ENCODE measurements around the gene COA7. TPM values are rescaled to one million over a fixed set of nuclear protein-coding genes. Genes with fewer than 3 reads are reported as not detected.
"Not testable (repeated sequence)": the region's sequence is repeated elsewhere in the genome, so short reads cannot be mapped to it uniquely, and the experiment has no call there.

Gene COA7
- total and polyA plus RNA-seq, 3 donors from 2014 or later: 8.7 to 11.5 (median 10.0) TPM

GRCh38 chr1:52692697-52693096 lies 5.5 kb downstream of the COA7 start:
- intact Hi-C loops (cut with DNase I; ENCODE audit: low total_unique reads): no loop called here
- no peaks in the 10 kb centered on the region for H3K9me3 ChIP-seq
- DNase-seq: no peak
- H3K36me3 ChIP-seq (ENCODE audit: low read depth, missing control alignments): no peaks in the 10 kb centered on the region
- no peak overlapping the region for H3K27ac ChIP-seq
- H3K4me1 ChIP-seq: peaks cover 5% of the 10 kb centered on the region
- 95 to 97% methylated on average over 4 of the region's 4 CpGs for WGBS, 2 donors
- H3K27me3 ChIP-seq: no peaks in the 10 kb centered on the region
- H3K4me3 ChIP-seq: no peak overlapping the region
- TF ChIP-seq POLR2A (IDR thresholded peaks at IDR 0.05) (no peak), CTCF (IDR thresholded peaks at IDR 0.05) (no peak)

GRCh38 chr1:52691821-52692220 lies 6.3 kb downstream of the COA7 start:
- intact Hi-C loops (cut with DNase I; ENCODE audit: low total_unique reads): no loop called here
- H3K4me1 ChIP-seq: no peaks in the 10 kb centered on the region
- no peak overlapping the region for H3K27ac ChIP-seq
- no peak for DNase-seq
- WGBS, 2 donors: 92 to 96% methylated on average over 3 of the region's 3 CpGs
- no peaks in the 10 kb centered on the region for H3K36me3 ChIP-seq (ENCODE audit: low read depth, missing control alignments)
- H3K27me3 ChIP-seq: no peaks in the 10 kb centered on the region
- TF ChIP-seq CTCF (IDR thresholded peaks at IDR 0.05): no peak
- no peak for TF ChIP-seq POLR2A (IDR thresholded peaks at IDR 0.05)
- no peaks in the 10 kb centered on the region for H3K9me3 ChIP-seq
- no peak overlapping the region for H3K4me3 ChIP-seq

GRCh38 chr1:52686830-52687229 lies 11.3 kb downstream of the COA7 start:
- no peak for DNase-seq
- no peaks in the 10 kb centered on the region for H3K4me1 ChIP-seq
- intact Hi-C loops (cut with DNase I; ENCODE audit: low total_unique reads): no loop called here
- H3K27ac ChIP-seq: no peak overlapping the region
- no peaks in the 10 kb centered on the region for H3K27me3 ChIP-seq
- 90 to 97% methylated on average over 5 of the region's 5 CpGs for WGBS, 2 donors
- no peak overlapping the region for H3K4me3 ChIP-seq
- no peaks in the 10 kb centered on the region for H3K9me3 ChIP-seq
- TF ChIP-seq CTCF (IDR thresholded peaks at IDR 0.05) (no peak), POLR2A (IDR thresholded peaks at IDR 0.05) (no peak)
- H3K36me3 ChIP-seq (ENCODE audit: low read depth, missing control alignments): no peaks in the 10 kb centered on the region

GRCh38 chr1:52686261-52686751 lies 11.8 kb downstream of the COA7 start:
- H3K27ac ChIP-seq; H3K4me3 ChIP-seq; H3K36me3 ChIP-seq (ENCODE audit: low read depth, missing control alignments); H3K27me3 ChIP-seq; H3K4me1 ChIP-seq; intact Hi-C loops (cut with DNase I; ENCODE audit: low total_unique reads); H3K9me3 ChIP-seq: not testable (repeated sequence)
- peak; percentile 76 for DNase-seq
- peak; percentile 48 to 84 (median 70) for TF ChIP-seq CTCF (IDR thresholded peaks at IDR 0.05)
- WGBS, 2 donors: 65 to 77% methylated on average over 17 of the region's 17 CpGs

GRCh38 chr1:52684545-52684944 lies 13.6 kb downstream of the COA7 start:
- 93 to 97% methylated on average over 1 of the region's 1 CpG for WGBS, 2 donors
- Histone ChIP-seq H3K4me1 (no peaks in the 10 kb centered on the region), H3K36me3 (ENCODE audit: low read depth, missing control alignments) (no peaks in the 10 kb centered on the region), H3K27me3 (no peaks in the 10 kb centered on the region), H3K9me3 (no peaks in the 10 kb centered on the region), H3K27ac (no peak overlapping the region), H3K4me3 (no peak overlapping the region)
- no peak for DNase-seq
- TF ChIP-seq POLR2A (IDR thresholded peaks at IDR 0.05) (no peak), CTCF (IDR thresholded peaks at IDR 0.05) (no peak)
- intact Hi-C loops (cut with DNase I; ENCODE audit: low total_unique reads): no loop called here

Data from testis (tissue), 3 donors.